T-helper 2 cell (primary cell): ENCODE results near the gene TEAD1.

ENCODE experiments used
- DNase-seq, 5 experiments: peaks; one replicate each; pipeline versions ENCODE4 v3.0.0 to v3.0.0-alpha.2; 2012 to 2022

Gene TEAD1

DNA sequence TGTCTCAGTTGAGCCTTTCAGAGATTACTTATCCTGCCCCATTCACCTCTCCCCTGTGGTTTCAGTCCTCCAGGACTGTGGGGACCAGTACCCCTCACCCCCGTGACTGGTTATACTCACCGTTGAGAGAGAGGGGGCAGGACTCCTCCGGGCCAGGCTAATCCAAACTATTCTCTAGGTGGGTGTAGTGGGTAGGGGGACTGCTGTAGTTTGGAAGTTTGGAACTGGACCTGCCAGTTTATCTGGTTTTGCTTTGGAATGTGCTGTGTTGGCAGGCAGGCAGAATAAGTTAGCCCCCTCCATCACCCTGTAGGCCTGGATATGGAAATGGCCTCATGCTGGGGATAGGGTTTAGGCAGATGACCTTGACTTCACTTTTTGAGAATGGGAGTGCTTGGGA lies 13.5 kb downstream of the TEAD1 start:
- DNase-seq: no peak

DNA sequence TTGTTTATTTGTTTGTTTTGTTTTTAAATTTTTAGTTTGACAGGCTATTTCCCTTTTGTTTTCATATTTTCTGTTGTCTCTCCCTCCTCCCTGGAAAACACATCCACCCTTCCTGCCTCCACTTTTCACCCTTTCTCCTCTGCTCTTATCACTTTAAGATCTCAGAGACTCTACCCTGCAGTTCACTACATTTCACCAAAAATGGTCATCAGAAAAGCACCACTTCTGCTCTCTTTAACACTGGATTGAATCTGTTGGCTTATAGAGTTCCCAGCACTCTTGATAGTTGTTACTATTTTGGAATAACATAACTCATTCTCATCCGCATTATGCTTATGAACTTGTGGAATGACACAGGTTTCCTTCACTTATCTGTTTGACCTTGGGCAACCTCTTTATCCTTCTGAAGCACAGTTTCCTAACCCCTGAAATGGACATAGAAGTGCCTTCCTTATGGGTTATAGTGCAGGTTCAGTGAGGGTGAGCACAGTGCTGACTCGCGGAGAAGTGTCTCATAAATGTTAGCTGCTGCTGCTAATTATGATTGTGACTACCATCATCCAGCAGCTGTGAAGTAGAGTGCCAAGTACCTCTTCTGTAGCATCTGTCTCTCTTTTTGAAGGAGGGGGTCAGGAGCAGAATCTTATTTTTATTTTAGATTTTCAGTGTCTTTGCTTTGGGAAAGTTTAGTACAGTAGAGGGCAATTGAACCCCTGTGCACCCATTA lies 15.0 kb downstream of the TEAD1 start:
- DNase-seq: no peak

DNA sequence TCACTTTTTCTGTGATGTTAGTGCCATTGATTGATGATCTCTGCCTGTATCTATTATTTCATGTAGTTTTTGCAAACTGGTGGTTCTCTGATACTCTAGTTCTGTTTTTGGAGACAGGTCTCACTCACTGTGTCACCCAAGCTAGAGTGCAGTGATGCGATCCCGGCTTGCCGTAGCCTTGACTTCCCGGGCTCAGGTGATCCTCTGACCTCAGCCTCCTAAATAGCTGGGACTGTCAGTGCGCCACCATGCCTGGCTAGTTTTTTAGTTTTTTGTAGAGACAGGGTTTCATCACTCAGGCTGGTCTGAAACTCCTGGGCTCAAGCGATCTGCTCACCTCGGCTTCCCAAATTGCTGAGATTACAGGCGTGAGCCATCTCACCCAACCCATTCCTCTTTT lies 16.4 kb downstream of the TEAD1 start:
- DNase-seq: no peak

DNA sequence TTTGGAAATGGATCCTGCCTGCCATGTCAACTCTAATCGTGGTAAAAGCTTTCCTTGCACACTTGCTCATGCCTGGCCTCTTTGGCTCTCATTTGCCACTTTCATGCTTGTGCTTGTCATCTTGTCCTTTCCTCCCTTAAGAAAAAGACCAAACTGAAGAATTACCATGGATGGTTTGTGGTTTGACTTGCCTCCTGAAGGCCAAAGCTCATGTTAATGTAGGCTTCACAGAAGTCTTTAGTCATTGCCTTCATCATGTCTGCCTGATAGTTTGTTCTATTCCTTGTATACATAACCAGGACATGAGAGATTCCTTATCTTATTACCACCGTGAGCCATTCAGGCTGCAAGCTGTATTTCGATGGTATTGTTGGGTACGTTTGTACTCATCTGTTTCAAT lies 17.3 kb downstream of the TEAD1 start:
- DNase-seq: no peak

DNA sequence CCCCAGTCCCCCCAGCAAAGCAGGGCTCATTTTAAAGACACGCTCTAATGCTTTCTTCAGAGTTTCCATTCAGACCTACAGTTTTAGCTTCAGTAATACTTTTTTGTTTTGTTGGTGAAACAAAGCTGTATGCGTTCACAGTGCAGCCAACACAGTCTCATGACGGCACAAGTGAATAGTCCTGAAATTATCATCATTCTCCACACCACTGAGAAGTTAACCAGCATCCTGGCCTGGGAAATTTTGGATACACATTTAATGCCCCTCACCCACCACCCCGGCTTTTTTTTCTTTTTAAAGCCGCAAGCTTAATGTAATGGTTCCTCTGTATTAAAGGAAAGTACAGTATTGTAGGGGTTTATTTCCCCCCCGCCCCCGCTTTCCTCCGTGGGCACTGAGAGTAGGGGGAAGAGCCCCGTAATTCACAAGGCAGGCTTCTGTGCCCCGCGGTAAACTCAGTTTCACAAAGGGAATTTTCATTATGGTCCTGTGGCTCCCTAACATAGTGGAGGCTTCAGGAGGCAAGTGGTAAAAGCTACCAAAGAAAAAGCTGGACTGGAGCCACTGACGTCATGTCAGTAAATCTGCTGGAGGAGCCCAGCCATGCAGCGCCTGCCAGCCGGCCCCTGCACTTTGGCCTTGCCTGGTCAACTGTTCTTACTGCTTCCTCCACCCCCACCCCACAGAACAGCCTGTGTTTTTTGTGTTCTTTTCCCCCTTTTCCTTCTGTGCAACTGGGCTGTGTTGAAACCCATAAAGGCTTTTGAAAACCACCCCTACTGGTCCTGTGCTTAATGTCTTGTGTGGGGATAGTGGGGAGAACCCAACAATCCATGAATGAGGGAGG lies 18.2 kb downstream of the TEAD1 start:
- no peak for DNase-seq

DNA sequence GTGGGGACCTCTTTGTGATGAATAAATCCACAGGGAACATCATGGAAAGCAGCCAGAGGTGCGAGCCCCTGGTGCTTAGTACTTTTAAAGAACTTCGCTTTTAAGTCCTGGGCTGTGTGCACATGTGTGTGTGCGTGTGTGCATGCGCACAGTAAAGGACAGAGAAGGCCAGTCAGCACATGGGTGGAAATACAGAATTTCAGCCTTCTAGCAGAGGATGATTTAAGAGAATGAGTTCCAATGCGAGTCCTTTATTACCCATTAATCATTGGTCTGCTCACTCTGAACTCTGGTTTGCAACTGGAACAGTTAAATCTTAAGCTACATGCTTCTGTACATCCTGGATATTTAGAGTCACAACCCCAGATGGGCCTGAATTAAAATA lies 18.9 kb downstream of the TEAD1 start:
- DNase-seq: no peak

DNA sequence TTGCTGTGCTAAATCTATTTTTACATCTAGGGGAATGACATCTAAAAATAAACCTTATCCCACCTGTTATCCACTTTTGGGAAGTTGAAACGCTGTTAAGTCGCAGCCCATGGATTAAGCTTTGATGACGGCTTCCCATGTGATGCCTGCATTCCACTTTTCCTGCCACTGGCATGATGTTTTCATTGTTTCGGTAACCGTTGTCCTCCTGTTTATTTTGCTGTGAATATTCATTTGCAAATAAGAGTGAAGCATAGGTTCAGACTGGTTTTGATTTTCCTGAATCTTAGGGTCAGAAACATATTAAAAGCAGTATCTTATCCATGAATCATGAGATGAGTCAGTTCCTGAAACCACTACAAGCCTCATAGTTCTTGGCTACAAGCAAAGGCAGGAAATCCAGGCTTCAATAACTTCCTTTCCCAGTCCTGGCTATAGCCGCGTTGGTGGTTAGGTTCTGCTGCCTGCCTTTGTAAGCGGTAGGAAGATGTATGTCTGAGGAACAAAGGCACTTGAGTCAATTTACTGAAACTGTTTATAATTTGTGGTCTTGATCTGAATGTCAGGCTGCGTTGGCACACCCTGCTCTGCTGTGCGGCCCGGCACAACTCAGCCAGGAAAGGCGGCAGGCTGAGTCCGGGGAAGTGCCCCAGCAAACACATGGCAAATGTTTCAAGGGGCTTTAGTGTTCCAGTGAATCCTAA lies 19.4 kb downstream of the TEAD1 start:
- peak in 1 of 5 experiments; percentile 20 for DNase-seq

DNA sequence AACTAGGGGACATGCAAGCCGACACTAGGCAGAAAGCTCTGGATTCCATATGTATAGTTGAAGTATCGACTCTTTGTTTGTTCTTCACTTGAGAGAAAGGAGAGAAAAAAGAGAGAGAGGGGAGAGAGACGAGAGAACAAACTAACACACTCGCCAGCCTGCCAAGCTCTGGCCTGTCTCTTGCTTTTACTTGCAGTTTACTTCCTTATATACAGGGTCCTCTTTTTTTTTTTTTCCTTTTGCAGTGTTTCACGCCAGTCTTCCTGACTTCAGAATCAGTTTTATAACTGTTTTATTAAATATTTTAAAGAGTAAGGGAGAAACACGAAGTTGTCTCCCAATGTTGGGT lies 19.9 kb downstream of the TEAD1 start:
- DNase-seq: no peak

DNA sequence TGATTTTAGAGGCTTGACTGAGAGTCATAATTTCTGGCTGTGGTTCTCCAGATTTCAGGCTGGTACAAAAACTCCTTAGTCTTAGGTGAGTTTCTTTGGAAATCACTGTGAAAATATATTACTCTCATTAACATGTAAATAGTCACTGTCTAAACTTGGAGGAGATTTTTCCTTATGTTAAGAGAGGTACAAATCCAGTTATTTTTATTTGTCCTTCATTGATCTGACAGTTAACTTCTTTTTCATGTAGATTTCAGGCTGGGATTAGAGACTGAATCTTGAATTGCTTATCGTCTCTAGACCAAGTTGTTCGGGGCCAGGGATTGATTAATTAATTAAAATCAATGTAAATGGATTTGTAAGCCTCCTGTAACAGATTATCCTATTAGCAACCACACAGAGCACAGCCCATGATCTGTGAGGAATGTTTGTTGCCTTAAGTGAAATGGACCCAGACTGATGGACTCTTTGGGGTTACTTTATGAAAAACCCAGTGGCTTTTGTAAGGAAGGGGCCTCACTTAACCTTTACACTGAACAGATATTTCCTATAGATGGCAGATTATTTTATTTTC lies 21.1 kb downstream of the TEAD1 start:
- no peak for DNase-seq

DNA sequence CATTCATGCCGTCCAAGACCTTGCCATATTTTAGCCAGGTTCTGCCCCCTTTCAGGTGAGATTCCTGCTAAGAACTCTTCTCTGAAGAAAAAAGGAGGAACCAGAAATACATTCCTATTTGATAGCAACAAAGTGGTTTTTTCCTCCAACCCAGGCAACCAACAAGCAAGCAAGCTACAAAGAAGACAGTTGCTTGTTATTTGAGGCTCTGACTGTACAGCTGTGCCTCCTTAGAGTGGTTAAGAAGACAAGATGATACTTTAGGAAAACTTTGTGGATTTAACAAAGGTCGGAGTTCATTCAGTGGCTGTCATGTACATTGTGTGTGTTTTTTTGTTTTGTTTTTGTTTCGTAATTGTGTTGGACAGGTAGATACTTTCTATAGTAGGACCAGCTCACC lies 21.7 kb downstream of the TEAD1 start:
- no peak for DNase-seq

DNA sequence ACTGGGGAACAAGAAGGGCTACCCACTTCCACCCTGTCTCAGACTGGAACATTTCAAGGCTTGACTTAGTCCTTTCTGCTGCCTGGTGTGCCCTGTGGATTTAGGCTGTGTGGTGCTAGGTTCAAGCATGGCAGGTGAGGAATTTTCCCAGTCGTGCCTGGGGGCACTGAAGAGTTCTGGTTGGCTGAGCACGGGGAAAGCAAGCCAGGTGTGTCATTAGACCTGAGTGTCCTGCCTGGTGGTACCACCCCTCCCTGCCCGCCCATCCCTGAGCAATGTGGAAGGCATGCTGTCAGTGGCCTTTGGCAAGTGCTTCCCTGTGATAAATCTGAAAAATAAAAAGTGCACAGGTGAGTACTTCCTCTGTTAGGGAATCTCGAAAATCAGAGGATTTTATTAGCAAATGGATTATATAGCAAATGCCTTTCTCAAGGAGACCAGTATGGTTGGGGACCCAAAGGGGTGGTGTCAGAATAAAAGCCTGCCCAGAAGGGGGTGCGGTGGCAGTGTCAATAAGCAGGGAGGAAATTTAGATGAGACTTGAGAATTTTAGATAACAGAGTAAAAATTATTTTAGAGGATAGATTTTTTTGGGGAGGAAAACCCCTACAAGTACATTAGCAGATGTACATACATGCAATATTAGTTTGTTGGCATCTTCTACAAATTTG lies 22.8 kb downstream of the TEAD1 start:
- no peak for DNase-seq

DNA sequence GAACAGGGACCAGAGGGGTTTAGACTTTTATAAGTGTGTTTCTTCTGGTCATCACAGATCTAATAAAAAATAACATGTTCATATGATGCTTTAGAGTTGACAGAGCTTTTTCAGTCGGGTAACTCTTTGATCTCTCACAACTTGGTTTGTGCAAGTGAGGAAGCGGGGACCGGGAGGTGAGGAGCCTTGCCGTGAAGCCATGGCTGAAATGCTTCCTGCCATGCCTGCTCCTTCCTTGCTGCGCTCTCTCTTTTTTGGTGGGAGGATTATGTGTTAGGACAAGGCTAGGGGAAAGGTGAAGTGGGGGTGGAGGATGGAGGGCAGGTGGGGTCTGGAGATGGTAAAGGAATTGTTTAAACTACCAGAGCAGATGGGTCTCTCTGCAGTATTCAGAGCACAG lies 23.8 kb downstream of the TEAD1 start:
- no peak for DNase-seq

DNA sequence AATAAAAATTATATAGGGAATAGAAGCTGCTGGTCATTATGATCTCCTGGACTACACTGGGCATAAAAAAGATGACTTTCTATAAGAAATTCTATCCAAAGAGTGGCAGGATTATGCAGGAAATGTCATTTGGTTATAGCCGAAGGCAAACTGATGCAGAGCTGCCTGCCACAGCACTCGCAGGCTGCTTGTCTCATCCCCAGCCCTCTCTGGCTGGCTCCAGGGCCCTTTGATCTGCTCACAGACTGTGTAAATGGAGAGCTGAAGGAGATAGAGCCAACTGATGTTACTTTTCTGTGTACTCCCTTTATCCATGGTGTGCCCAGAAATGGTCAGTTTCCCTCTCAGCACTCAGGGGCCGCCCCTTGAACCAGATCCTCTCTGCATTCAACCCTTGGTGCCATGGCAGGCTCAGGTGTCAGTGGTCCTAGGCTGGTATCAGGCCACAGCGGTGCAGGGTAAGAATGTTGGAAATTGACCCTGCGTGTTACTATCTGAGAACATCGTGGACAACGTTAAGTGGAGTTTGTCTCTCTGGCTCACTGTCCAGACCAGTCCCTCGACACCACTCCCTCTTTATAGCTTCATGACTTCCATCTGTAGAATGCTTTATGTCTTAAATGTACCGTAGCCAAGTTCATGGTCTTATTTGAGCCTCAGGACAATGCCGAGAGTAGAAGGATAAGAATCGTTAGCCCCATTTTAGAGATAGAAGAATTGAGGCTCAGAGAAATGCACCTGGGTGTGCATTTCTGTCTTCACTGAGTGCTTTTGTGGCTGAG lies 27.8 kb downstream of the TEAD1 start:
- DNase-seq: no peak

DNA sequence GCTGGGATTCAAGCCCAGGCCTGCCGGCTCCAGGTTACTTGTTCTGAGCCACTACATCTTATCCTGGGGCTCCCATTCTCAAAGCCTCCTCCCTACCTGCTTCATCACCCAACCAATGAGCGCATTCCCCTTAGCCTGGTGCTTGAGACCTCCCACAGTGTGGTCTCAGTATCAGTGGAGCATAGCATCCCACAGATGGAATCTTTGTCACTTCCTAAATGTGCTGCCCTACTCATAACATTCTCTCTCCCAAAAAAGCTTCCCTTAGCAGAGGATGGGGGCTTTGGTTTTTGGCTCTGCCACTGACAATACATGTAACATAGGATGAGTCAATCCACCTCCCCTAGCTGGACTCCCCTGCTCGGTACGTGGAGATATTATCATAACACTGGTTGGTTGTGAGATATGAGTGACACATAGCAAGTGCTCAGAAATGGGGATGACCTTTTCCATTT lies 28.8 kb downstream of the TEAD1 start:
- no peak for DNase-seq

DNA sequence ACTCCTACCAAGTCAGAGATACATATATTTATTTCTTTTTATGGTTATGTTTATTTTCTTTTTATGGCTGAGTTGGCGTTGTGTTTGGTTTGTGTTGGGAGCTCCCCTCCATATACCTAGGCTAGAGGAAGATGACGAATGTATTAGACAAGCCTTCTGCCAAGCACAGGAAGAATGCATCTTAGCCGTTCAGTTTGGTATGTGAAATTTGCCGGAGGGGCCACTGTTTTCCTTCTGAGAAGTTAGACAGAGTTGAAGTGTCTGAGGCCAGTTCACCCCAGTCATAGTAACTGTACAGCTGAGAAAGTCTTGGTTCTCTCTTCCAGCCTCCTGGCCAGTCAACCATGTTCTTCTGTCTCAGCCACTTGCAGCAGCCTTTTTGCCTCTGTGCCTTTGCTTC lies 29.8 kb downstream of the TEAD1 start:
- DNase-seq: no peak

DNA sequence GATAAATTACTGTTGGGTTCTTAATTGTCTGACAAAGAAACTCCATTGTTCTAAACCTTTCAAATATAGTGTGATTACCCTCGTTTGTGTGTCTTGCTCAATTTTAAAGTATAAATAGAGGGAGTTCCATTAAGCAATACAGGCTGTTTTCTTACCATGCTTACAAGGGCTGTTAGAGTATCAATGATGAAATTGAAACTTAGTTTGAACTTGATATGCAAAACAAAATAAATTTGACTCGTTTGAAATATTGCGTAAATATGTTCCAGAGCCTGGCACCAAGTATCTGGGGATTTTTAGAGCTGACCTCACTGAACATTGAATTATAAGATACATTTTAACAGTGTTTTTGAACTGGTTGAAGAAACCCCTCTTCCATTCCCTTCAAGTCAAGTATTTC lies 31.7 kb downstream of the TEAD1 start:
- no peak for DNase-seq

DNA sequence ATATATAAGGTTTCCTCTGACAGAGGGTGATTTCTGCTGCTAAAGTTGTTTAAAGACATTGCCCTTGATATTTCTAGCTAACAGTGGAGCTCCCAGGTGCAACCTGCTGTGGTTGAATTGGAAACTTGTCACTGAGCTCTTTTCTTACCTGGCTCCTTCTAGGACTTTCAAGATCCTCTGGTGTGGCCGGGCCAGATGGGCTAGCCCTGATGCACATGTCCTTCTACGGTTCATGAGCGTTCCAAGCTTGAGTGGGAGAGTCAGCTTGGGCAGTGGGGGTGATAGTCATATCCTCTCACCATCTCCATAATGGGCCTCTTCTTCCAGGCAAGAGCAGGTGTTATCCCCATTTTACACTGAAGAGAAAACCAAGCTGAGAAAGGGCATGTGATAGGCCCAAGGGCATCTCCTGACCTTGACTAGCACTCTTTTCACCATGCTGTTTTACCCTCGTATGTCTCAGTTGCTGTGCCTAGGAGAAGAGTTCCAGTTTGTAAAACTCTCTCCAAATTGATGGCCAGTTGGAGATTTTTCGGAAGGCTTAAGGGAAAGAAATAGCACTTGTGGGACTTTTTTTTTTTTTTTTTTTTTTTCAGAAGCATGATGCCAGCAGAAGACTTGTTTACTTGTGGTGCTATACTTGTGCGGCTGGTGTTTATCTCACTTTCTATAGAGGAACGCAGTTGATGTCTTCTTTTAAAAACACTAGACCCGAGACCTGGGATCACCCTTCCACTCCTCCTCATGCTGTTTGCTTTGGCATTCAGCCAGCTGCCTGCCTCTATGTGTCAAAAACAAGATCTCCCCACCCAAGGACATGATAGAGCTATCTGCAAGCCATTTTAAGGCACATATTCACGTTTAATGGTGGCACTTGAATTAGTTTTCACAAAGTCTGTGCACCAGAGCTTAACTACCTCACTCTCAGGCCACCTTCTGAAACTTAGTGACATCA lies 32.6 kb downstream of the TEAD1 start:
- DNase-seq: no peak

DNA sequence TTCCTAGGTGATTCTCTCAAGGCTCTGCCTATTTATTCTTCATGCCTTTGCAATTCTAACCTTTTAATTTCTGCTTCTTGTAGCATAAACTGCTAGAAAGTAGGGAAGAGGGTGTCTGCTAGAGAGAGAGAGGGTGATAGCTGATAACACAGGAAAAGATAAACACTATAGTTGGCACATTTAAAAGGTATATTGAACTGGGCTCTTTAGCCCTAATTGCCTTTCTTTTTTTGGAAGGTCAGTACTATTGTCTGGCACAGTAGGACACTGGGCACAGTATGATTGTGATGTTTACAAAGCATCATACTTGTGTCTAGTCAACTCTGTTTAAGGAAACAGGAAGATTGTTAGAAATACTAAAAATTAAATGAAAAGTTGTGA lies 33.3 kb downstream of the TEAD1 start:
- DNase-seq: no peak

DNA sequence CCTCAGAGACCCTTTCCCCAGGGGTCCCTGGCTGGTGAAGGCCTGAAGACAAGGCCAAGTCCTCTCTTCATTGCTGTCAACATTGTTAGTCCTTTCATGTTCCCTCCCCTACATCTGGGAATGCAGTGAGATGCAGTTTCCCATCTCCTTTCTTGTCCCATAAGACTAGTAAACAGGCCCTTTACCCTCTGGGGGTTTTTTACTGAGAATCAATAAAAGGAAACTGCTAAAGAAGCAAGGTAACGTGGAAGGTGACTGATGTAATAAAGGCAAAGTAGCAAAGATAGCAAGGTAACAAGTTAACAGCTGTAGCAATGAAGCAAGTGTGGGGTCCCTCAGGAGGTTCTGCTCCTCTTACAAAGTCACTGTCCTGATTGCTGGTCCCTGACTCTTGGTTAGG lies 37.3 kb downstream of the TEAD1 start:
- no peak for DNase-seq

DNA sequence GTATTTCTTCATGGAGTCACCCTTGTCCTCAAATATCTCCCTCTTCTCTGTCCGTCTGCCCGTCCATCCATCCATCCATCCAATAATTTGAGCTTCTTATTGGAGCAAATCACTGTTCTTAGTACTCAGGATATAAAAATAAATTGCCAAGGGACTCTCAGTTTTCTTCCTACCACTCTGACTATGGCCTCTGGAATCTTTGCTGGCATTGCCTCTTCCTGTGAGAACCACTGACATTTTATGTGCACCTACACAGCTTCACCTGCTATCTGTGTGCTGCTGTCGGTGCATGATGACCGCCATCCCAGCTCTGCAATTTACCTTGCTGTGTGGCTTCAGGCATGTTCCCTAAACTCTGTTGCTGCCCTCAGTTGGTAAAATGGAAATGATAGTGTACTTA lies 37.9 kb downstream of the TEAD1 start:
- DNase-seq: no peak

DNA sequence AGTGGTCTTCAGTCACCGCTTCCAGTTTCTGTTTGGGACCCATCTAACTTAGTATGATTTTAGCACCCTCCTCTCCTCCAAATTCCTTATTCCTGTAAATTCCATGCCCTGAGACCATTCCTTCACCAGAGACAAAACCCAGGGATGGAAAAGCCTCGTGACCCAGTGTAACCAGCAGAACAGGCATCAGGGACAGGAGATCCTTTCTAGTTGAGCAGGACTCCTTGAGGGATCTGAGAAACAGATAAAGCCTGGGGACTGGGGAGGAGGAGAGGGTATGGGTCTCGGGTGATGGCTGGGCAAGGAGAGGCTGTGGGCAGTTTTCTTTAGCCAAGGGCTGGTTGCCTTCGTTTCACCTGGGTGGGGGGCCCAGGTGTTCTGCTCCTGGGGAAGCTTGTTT lies 40.9 kb downstream of the TEAD1 start:
- no peak for DNase-seq
